Endothelial cell (in vitro differentiated cells): ENCODE measurements around the gene YIF1B. TPM values are rescaled to one million over a fixed set of nuclear protein-coding genes. Genes with fewer than 3 reads are reported as not detected.
A peak's percentile ranks its signal among the peaks of the same experiment; 100 is the strongest.

Source experiments
- DNase-seq: peaks from one replicate; pipeline ENCODE4 v3.0.0; 2021; ENCODE audit warnings: low spot score
- H3K27ac Mint-ChIP-seq: one replicate; pipeline ENCODE4 v1.8.0; 2021; ENCODE audit warnings: mixed read lengths, inconsistent platforms; ENCODE audit not compliant: unreplicated experiment
- H3K27me3 Mint-ChIP-seq: one replicate; pipeline ENCODE4 v1.8.0; 2021; ENCODE audit warnings: mild to moderate bottlenecking, moderate library complexity, mixed read lengths, inconsistent platforms; ENCODE audit not compliant: unreplicated experiment
- H3K36me3 Mint-ChIP-seq: one replicate; pipeline ENCODE4 v1.8.0; 2021; ENCODE audit warnings: mild to moderate bottlenecking, low read depth, mixed read lengths, inconsistent platforms; ENCODE audit not compliant: unreplicated experiment
- H3K4me1 Mint-ChIP-seq: one replicate; pipeline ENCODE4 v1.8.0; 2021; ENCODE audit warnings: mild to moderate bottlenecking, mixed read lengths, inconsistent platforms; ENCODE audit not compliant: unreplicated experiment
- H3K4me3 Mint-ChIP-seq: one replicate; pipeline ENCODE4 v1.8.0; 2021; ENCODE audit warnings: mild to moderate bottlenecking, mixed read lengths, inconsistent platforms; ENCODE audit not compliant: unreplicated experiment
- H3K9me3 Mint-ChIP-seq: one replicate; pipeline ENCODE4 v1.8.0; 2021; ENCODE audit warnings: mixed read lengths, inconsistent platforms; ENCODE audit not compliant: unreplicated experiment
- CTCF ChIP-seq: fragments of 200-600 bp; sonication (generic); IDR thresholded peaks from one replicate; pipeline ENCODE4 v1.5.0; 2021; ENCODE audit warnings: antibody characterized with exemption; ENCODE audit not compliant: unreplicated experiment
- total RNA-seq: library from RNA; stranded (reverse); fragmentation: NEBNext Ultra II Directional; extraction: Animal tissue kit (Norgen Biotek cat#: 25700); gene quantifications from one replicate; pipeline ENCODE4 v1.2.1, GENCODE V29; 2021; ENCODE audit not compliant: unreplicated experiment

YIF1B gene
- total RNA-seq, 1 donor from 2014 or later: 55.2 TPM

GRCh38 chr19:38304866-38305429, 10.8 kb downstream of the YIF1B start:
- no peaks in the 10 kb centered on the region for H3K9me3 Mint-ChIP-seq
- H3K36me3 Mint-ChIP-seq: peaks cover 4% of the 10 kb centered on the region
- H3K4me3 Mint-ChIP-seq: no peak overlapping the region
- no peak overlapping the region for H3K27ac Mint-ChIP-seq
- H3K27me3 Mint-ChIP-seq: peaks cover 6% of the 10 kb centered on the region
- H3K4me1 Mint-ChIP-seq: peaks cover 9% of the 10 kb centered on the region
- DNase-seq: peak; percentile 44
- no peak for TF ChIP-seq CTCF

GRCh38 chr19:38304352-38304865, 11.3 kb downstream of the YIF1B start:
- Mint-ChIP-seq H3K4me1 (peaks cover 9% of the 10 kb centered on the region), H3K27me3 (peaks cover 6% of the 10 kb centered on the region), H3K9me3 (no peaks in the 10 kb centered on the region), H3K36me3 (peaks cover 4% of the 10 kb centered on the region), H3K4me3 (no peak overlapping the region), H3K27ac (no peak overlapping the region)
- TF ChIP-seq CTCF: no peak
- no peak for DNase-seq

- Mint-ChIP-seq H3K36me3 (peaks cover 4% of the 10 kb centered on the region), H3K4me1 (peaks cover 9% of the 10 kb centered on the region), H3K9me3 (no peaks in the 10 kb centered on the region), H3K27me3 (peaks cover 6% of the 10 kb centered on the region), H3K27ac (no peak within 1 kb of the TSS), H3K4me3 (no peak within 1 kb of the TSS)
- no peak for DNase-seq
- TF ChIP-seq CTCF: no peak
These were observed 12.0 kb downstream of the YIF1B start, which contains the start of gene C19orf33 for GRCh38 chr19:38303517-38304351. Gene C19orf33, plus strand, starts transcription at chr19:38304251. Its CDS starts 11 bp downstream, at chr19:38304262.

GRCh38 chr19:38298821-38299680, 16.7 kb downstream of the YIF1B start:
- no peak overlapping the region for H3K4me3 Mint-ChIP-seq
- H3K36me3 Mint-ChIP-seq: no peaks in the 10 kb centered on the region
- no peak overlapping the region for H3K27ac Mint-ChIP-seq
- peaks cover 9% of the 10 kb centered on the region for H3K4me1 Mint-ChIP-seq
- no peaks in the 10 kb centered on the region for H3K9me3 Mint-ChIP-seq
- peaks cover 5% of the 10 kb centered on the region for H3K27me3 Mint-ChIP-seq
- no peak for TF ChIP-seq CTCF
- no peak for DNase-seq
